HEK293 (cell line): ENCODE data around the gene KIF18A.
A peak's percentile ranks its signal among the peaks of the same experiment; 100 is the strongest.

Source experiments
- CTCF ChIP-seq: fragments of 450-650 bp; formaldehyde crosslinking; IDR thresholded peaks from 2 replicates; pipeline ENCODE4 v1.5.1; 2016; ENCODE audit warnings: missing biosample characterization, missing genetic modification characterization
- IKZF3 ChIP-seq: fragments of 450-650 bp; IDR thresholded peaks from 2 replicates; pipeline ENCODE4 v1.5.0; 2018; ENCODE audit warnings: missing biosample characterization, mild to moderate bottlenecking, missing genetic modification characterization, moderate library complexity
- KLF17 ChIP-seq: fragments of 450-650 bp; formaldehyde crosslinking; IDR thresholded peaks from 2 replicates; pipeline ENCODE4 v1.5.1; 2016; ENCODE audit warnings: missing biosample characterization, missing genetic modification characterization
- KLF8 ChIP-seq: fragments of 450-650 bp; formaldehyde crosslinking; IDR thresholded peaks from 2 replicates; pipeline ENCODE4 v1.5.1; 2016; ENCODE audit warnings: missing biosample characterization, missing genetic modification characterization
- REST ChIP-seq: fragments of 450-650 bp; formaldehyde crosslinking; IDR thresholded peaks from 2 replicates; pipeline ENCODE4 v1.5.1; 2016; ENCODE audit warnings: missing biosample characterization, missing genetic modification characterization
- SP2 ChIP-seq: fragments of 450-650 bp; formaldehyde crosslinking; IDR thresholded peaks from 2 replicates; pipeline ENCODE4 v1.5.1; 2016; ENCODE audit warnings: missing biosample characterization, missing genetic modification characterization
- ZBTB10 ChIP-seq: fragments of 450-650 bp; formaldehyde crosslinking; IDR thresholded peaks from 2 replicates; pipeline ENCODE4 v1.5.1; 2016; ENCODE audit warnings: missing biosample characterization, missing genetic modification characterization
- ZBTB11 ChIP-seq: fragments of 450-650 bp; formaldehyde crosslinking; conservative IDR thresholded peaks from 2 replicates; pipeline ENCODE4 v1.5.1; 2016; ENCODE audit warnings: low read depth, missing biosample characterization, missing genetic modification characterization
- ZBTB20 ChIP-seq: fragments of 450-650 bp; formaldehyde crosslinking; IDR thresholded peaks from 2 replicates; pipeline ENCODE4 v1.5.1; 2016; ENCODE audit warnings: missing biosample characterization, missing genetic modification characterization
- ZNF10 ChIP-seq: fragments of 450-650 bp; formaldehyde crosslinking; IDR thresholded peaks from 2 replicates; pipeline ENCODE4 v1.5.1; 2017; ENCODE audit warnings: missing biosample characterization, missing genetic modification characterization
- ZNF311 ChIP-seq: fragments of 450-650 bp; formaldehyde crosslinking; IDR thresholded peaks from 2 replicates; pipeline ENCODE4 v1.5.1; 2017; ENCODE audit warnings: missing biosample characterization, missing genetic modification characterization, borderline replicate concordance
- ZNF37A ChIP-seq: fragments of 450-650 bp; IDR thresholded peaks from 2 replicates; pipeline ENCODE4 v1.5.1; 2018; ENCODE audit warnings: missing biosample characterization, missing genetic modification characterization
- ZNF544 ChIP-seq: fragments of 450-650 bp; formaldehyde crosslinking; IDR thresholded peaks from 2 replicates; pipeline ENCODE4 v1.5.0; 2017; ENCODE audit warnings: missing biosample characterization, missing genetic modification characterization
- ZNF549 ChIP-seq: fragments of 450-650 bp; IDR thresholded peaks from 2 replicates; pipeline ENCODE4 v1.5.1; 2018; ENCODE audit warnings: missing biosample characterization, missing genetic modification characterization, mild to moderate bottlenecking, inconsistent platforms, moderate library complexity
- ZNF76 ChIP-seq: fragments of 450-650 bp; formaldehyde crosslinking; IDR thresholded peaks from 2 replicates; pipeline ENCODE4; 2016; ENCODE audit warnings: low read depth, missing biosample characterization, missing genetic modification characterization, borderline replicate concordance
- ZSCAN23 ChIP-seq: fragments of 450-650 bp; formaldehyde crosslinking; IDR thresholded peaks from 2 replicates; pipeline ENCODE4 v1.5.1; 2016; ENCODE audit warnings: missing biosample characterization, missing genetic modification characterization
- ZSCAN30 ChIP-seq: fragments of 450-650 bp; IDR thresholded peaks from 2 replicates; pipeline ENCODE4 v1.5.1; 2018; ENCODE audit warnings: missing biosample characterization, mild to moderate bottlenecking, missing genetic modification characterization, moderate library complexity
- ZXDB ChIP-seq: fragments of 450-650 bp; formaldehyde crosslinking; IDR thresholded peaks from 2 replicates; pipeline ENCODE4 v1.5.1; 2016; ENCODE audit warnings: missing biosample characterization, missing genetic modification characterization
- TF ChIP-seq, protein P1 (sequence below): sonication (generic); formaldehyde crosslinking; IDR thresholded peaks from 2 replicates; pipeline ENCODE4 v1.8.1; 2022; ENCODE audit warnings: mild to moderate bottlenecking, moderate library complexity, missing genetic modification reagents
- TF ChIP-seq, protein P2 (sequence below): fragments of 450-650 bp; formaldehyde crosslinking; optimal IDR thresholded peaks from 2 replicates; pipeline ENCODE3; 2016; ENCODE audit warnings: missing biosample characterization, mild to moderate bottlenecking, missing genetic modification characterization
- TF ChIP-seq, protein P3 (sequence below): fragments of 450-650 bp; formaldehyde crosslinking; IDR thresholded peaks from 2 replicates; pipeline ENCODE4 v1.5.1; 2016; ENCODE audit warnings: missing biosample characterization, missing genetic modification characterization

Gene KIF18A

GRCh38 chr11:28110108-28110820 lies 2.3 kb upstream of the KIF18A start (continued):
- TF ChIP-seq ZSCAN23 (tag by site-specific recombination) = 0 out of 2 replicates have a peak, but pooled peaks have one; percentile 63
- TF ChIP-seq ZNF76 = peak; percentile 63; the same call in 1 of the 2 replicates
- no peak for TF ChIP-seq ZBTB10
- TF ChIP-seq ZNF549 (tag by site-specific recombination) = no peak
- peak; percentile 92 for TF ChIP-seq KLF8
- no peak for TF ChIP-seq ZNF37A
- no peak for TF ChIP-seq ZNF311 (tag by site-specific recombination)
- TF ChIP-seq IKZF3 = peak; percentile 53; the same call in 1 of the 2 replicates
- no peak for TF ChIP-seq ZNF544 (tag by site-specific recombination)
- TF ChIP-seq ZXDB = peak; percentile 99
- peak; percentile 55; the same call in 1 of the 2 replicates for TF ChIP-seq KLF17 (tag by site-specific recombination)
- TF ChIP-seq ZBTB20 = peak; percentile 51; the same call in 1 of the 2 replicates
- peak; percentile 99 for TF ChIP-seq ZBTB11 (tag by site-specific recombination)
- TF ChIP-seq CTCF (tag by site-specific recombination) = no peak
- TF ChIP-seq, protein P1, sequence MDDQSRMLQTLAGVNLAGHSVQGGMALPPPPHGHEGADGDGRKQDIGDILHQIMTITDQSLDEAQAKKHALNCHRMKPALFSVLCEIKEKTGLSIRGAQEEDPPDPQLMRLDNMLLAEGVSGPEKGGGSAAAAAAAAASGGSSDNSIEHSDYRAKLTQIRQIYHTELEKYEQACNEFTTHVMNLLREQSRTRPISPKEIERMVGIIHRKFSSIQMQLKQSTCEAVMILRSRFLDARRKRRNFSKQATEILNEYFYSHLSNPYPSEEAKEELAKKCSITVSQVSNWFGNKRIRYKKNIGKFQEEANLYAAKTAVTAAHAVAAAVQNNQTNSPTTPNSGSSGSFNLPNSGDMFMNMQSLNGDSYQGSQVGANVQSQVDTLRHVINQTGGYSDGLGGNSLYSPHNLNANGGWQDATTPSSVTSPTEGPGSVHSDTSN = peak; percentile 85; the same call in 1 of the 2 replicates
- TF ChIP-seq, protein P2, sequence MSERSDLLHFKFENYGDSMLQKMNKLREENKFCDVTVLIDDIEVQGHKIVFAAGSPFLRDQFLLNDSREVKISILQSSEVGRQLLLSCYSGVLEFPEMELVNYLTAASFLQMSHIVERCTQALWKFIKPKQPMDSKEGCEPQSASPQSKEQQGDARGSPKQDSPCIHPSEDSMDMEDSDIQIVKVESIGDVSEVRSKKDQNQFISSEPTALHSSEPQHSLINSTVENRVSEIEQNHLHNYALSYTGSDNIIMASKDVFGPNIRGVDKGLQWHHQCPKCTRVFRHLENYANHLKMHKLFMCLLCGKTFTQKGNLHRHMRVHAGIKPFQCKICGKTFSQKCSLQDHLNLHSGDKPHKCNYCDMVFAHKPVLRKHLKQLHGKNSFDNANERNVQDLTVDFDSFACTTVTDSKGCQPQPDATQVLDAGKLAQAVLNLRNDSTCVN (tag by site-specific recombination) = peak; percentile 57
- TF ChIP-seq ZNF10 (tag by site-specific recombination) = peak; percentile 55; the same call in 1 of the 2 replicates
- peak; percentile 45; the same call in 1 of the 2 replicates for TF ChIP-seq REST
- TF ChIP-seq, protein P3, sequence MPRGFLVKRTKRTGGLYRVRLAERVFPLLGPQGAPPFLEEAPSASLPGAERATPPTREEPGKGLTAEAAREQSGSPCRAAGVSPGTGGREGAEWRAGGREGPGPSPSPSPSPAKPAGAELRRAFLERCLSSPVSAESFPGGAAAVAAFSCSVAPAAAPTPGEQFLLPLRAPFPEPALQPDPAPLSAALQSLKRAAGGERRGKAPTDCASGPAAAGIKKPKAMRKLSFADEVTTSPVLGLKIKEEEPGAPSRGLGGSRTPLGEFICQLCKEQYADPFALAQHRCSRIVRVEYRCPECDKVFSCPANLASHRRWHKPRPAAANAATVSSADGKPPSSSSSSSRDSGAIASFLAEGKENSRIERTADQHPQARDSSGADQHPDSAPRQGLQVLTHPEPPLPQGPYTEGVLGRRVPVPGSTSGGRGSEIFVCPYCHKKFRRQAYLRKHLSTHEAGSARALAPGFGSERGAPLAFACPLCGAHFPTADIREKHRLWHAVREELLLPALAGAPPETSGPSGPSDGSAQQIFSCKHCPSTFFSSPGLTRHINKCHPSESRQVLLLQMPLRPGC (tag by site-specific recombination) = peak; percentile 37; the same call in 1 of the 2 replicates
- peak; percentile 93 for TF ChIP-seq ZSCAN30 (tag by site-specific recombination)
- peak; percentile 45 for TF ChIP-seq SP2 (tag by site-specific recombination)
